Mucosa of stomach (tissue), 1 donor: ENCODE data around the gene COLEC11.
"Not testable (repeated sequence)": the region's sequence is repeated elsewhere in the genome, so short reads cannot be mapped to it uniquely, and the experiment has no call there.

ENCODE experiments used
- H3K27me3 ChIP-seq: one replicate; pipeline ENCODE4 v1.7.0; 2013; ENCODE audit warnings: mild to moderate bottlenecking, low read length; ENCODE audit not compliant: control insufficient read depth, insufficient read depth
- H3K36me3 ChIP-seq: one replicate; pipeline ENCODE4 v1.7.0; 2013; ENCODE audit warnings: low read length; ENCODE audit not compliant: control insufficient read depth, insufficient read depth
- H3K4me1 ChIP-seq: one replicate; pipeline ENCODE4 v1.7.0; 2013; ENCODE audit warnings: mild to moderate bottlenecking, low read length; ENCODE audit not compliant: control insufficient read depth, insufficient read depth
- H3K4me3 ChIP-seq: one replicate; pipeline ENCODE4 v1.7.0; 2013; ENCODE audit warnings: low read length
- H3K9ac ChIP-seq: one replicate; pipeline ENCODE4 v1.7.0; 2013; ENCODE audit warnings: mild to moderate bottlenecking, low read length, moderate library complexity
- H3K9me3 ChIP-seq: one replicate; pipeline ENCODE4 v1.7.0; 2013; ENCODE audit warnings: mild to moderate bottlenecking, low read length, moderate library complexity; ENCODE audit not compliant: control insufficient read depth
- donor health status: Pancreatic carcinoma.

COLEC11 gene

DNA sequence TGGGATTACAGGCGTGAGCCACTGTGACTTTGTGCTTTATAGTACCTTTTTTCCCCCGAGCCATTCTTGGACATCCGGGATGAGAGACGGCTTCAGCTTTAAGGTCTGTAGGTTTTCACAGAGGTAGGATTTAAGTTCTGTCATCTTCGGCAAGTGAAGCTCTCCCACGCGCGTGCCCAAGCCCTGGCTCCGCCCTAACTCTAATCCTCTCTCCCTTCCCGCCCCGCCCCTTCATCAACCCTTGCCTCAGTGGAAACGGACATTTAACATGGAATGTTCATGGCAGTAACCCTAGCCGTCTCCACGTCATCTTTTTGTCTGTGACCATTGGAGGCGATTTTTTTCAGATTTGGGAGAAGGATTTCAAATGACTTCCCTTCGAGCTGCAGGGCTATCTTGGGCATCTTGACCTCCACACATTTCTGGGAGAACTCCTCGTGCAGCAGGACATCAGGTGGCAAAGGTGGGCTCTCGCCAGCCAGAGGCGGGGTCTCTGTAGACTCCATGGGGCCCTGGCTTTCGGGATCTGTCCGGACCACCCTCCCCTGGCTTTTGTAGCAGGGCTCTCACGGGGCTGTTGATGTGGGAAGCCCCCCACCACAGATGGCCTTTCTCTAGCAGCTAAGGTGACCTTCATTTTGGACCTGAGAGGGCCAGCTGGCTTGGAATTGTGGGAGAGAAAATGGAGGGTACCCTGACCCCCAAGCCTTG is 6.8 kb downstream of the COLEC11 start:
- Histone ChIP-seq H3K9ac (no peak overlapping the region), H3K4me1 (no peaks in the 10 kb centered on the region), H3K4me3 (no peak overlapping the region), H3K9me3 (no peaks in the 10 kb centered on the region), H3K27me3 (no peaks in the 10 kb centered on the region), H3K36me3 (no peaks in the 10 kb centered on the region)

DNA sequence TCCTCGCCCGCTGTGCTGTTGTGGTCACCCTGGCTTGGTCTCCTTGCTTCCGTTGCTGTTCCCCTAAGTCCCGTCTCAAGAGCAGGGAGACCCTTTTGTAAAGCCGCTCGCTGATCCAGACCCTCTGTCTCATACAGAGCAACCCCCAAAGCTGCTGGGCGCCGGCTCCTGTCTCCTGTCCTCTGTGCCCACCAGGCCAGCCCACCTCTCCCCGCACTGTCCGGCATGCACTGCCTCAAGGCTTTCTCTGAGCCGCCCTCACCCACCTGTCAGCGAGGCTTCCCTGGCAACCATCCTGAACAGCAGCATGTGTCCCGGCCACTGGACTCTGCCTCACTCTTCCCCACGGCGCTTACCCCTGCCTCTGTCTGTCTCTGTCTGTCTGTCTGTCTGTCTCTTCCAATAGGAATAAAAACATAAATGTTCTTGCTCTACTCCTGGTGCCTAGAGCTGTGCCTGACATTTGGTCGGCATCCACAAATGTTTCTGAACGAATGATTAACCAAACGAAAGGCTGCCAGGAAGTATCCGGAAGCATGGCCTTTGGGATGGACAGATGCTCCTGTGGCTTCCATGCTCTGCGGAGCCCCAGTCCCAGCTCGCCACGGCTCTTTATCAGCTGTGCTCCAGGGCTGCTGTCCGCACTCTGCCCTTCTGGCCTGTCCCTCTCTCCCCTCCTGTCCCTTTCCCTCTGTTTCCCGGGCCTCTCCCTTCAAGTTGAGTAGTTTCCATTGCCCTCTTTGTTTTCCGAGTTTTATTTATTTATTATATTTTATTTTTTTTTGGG is 7.8 kb downstream of the COLEC11 start:
- Histone ChIP-seq H3K27me3 (no peaks in the 10 kb centered on the region), H3K9me3 (no peaks in the 10 kb centered on the region), H3K36me3 (no peaks in the 10 kb centered on the region), H3K4me3 (no peak overlapping the region), H3K4me1 (no peaks in the 10 kb centered on the region), H3K9ac (no peak overlapping the region)

DNA sequence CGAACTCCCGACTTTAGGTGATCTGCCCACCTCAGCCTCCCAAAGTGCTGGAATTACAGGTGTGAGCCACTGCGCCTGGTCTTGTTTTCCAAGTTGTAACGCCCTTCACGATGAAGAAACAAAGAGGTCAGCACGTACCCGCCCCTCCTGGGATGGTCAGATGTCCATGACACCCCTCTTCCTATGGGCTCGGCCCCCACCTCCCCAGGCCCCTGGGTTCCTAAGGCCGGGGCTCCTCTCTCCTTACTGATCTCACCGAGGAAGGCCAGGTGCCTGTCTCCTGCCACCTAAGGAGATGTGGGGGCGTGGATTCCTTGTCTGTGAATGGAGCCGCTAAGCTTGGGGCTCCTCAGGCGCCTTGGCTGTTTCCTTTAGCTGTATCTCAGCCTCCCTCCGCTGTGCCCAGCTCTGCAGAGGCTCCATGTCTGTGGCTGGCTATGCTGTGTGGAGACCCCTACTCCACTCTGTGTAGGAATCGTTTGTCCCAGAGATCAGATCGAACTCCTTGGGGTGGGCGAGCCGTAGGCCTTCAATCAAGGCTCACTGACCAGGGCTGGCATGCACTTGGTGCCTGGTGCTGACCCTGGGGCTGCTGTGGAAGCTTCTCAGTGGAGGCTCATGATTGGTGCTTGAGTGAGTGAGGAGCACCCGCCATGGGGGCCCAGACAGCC is 8.8 kb downstream of the COLEC11 start:
- no peak overlapping the region for H3K4me3 ChIP-seq
- no peaks in the 10 kb centered on the region for H3K9me3 ChIP-seq
- H3K36me3 ChIP-seq = no peaks in the 10 kb centered on the region
- H3K9ac ChIP-seq = no peak overlapping the region
- H3K4me1 ChIP-seq = no peaks in the 10 kb centered on the region
- no peaks in the 10 kb centered on the region for H3K27me3 ChIP-seq

DNA sequence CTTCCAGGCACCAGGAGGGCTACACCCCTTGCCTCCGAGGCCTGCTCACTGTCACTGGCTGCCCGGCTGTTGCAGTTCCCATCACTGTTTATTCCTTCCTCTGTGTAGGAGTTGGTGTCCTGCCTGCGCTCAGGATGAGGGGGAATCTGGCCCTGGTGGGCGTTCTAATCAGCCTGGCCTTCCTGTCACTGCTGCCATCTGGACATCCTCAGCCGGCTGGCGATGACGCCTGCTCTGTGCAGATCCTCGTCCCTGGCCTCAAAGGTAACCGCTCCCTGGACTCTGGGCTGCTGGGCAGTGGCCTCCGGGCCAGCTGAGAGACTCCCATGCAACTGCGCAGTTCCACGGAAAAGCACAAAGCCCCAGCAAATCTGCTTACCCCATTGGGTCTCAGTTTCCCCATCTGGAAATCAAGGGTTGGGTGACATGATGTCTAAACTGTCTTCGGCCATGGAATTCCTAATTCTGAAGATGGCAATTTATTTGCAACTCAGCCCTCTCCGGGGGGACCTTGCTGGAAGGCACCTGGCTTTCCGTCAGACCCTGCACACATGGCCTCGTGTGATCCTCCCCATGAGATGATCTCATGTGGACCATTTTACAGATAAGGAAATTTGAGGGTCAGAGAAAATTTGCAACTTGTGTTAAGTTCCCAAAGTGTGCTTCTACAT is 9.4 kb downstream of the COLEC11 start:
- Histone ChIP-seq H3K4me3 (no peak overlapping the region), H3K36me3 (no peaks in the 10 kb centered on the region), H3K27me3 (no peaks in the 10 kb centered on the region), H3K9ac (no peak overlapping the region), H3K4me1 (no peaks in the 10 kb centered on the region), H3K9me3 (no peaks in the 10 kb centered on the region)

DNA sequence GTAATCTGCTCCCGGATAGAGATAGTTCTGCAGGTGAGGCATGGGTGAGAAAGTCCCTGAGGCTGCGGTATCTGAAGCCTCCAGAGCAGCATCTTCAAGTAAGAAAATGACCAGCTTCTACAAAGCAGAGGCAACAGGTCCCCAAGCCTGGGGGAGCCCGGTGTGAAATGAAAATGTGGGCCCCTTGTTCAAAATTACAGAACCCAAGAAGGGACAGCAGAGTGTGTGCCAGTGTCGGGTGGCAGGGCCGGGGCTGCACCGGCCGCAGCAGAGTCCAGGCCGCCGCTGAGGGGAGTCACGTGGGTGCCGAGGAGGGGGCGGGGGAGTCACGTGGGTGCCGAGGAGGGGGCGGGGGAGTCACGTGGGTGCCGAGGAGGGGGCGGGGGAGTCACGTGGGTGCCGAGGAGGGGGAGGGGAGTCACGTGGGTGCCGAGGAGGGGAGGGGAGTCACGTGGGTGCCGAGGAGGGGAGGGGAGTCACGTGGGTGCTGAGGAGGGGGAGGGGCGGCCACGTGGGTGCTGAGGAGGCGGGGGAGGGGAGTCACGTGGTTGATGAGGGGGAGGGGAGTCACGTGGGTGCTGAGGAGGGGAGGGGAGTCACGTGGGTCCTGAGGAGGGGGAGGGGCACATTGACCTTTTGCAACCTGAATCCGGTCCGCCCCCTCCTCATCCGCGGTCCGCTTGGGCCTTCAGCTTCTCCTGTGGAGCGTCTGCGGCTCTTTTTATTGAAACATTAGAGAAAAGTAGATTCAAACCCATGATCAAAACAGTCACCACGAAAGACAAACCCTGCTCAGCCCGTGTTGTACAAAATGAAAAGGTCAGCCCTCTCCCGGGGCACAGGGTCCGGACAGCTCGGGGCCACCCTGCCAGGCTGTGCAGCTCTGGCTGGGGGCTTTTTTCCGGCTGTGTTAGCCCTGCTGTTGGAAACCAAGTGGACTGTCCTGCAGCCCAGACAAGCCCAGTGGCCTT is 10.4 kb downstream of the COLEC11 start:
- no peaks in the 10 kb centered on the region for H3K36me3 ChIP-seq
- no peak overlapping the region for H3K4me3 ChIP-seq
- H3K4me1 ChIP-seq = no peaks in the 10 kb centered on the region
- H3K27me3 ChIP-seq = no peaks in the 10 kb centered on the region
- H3K9ac ChIP-seq = no peak overlapping the region
- H3K9me3 ChIP-seq = no peaks in the 10 kb centered on the region

DNA sequence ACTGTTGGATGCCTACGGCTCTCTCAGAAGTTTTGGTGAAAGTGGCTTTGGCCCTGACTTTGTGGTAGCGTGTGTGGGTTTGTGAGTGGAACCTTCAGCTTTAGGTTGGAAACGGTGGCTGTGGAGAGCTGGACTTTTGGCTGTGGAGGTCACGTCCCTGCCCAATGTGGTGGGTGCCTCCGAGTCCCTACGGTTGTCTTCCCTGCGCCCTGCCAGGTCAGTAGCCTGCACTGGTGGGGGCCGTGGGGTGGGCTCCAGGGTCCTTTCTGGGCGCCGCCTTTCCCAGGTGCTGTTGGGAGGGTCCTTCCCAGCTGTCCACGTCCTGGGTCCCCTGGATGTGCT is 11.1 kb downstream of the COLEC11 start:
- H3K36me3 ChIP-seq = no peaks in the 10 kb centered on the region
- H3K9me3 ChIP-seq = no peaks in the 10 kb centered on the region
- H3K4me1 ChIP-seq = no peaks in the 10 kb centered on the region
- H3K4me3 ChIP-seq = no peak overlapping the region
- no peak overlapping the region for H3K9ac ChIP-seq
- no peaks in the 10 kb centered on the region for H3K27me3 ChIP-seq

DNA sequence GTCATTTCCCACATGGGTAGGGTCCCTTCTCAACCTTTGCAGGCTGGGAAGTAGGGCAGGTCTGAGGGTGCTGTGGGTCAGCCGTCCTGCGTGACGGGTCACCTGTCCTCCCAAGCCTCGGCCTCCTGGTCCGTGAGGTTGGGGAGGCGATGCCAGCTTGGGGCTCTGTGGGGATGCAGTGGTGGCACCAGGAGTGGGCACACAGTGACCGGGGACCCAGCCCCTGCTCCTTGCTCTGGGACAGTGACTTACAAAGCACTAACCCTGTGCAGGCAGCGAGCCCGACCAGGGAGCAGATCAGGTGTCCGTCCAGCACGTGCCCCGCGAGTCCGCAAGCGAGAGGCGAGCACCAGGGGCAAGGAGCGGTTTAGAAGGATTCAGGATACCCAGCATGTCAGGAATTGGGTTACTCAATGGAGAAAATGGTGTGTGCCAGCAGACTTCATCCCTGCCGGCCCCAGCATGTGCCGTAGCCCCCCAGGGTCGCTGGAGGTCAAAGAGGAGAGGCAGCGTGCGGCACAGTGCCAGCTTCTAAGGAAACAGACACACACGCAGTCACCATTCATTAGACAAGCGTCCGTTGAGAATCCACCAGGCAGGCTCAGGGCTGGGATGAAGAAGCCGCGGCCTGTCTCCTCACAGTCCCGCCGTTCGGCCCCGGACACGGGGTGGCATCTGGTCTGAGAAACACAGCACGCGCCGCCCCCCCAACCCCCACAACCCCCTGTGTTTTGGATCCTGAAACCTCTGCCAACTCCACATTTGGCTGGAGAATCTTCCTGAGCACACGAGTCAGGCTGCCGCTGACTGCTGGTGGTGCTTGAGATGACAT is 11.7 kb downstream of the COLEC11 start:
- Histone ChIP-seq H3K36me3 (no peaks in the 10 kb centered on the region), H3K4me3 (no peak overlapping the region), H3K4me1 (no peaks in the 10 kb centered on the region), H3K27me3 (no peaks in the 10 kb centered on the region), H3K9ac (no peak overlapping the region), H3K9me3 (no peaks in the 10 kb centered on the region)

DNA sequence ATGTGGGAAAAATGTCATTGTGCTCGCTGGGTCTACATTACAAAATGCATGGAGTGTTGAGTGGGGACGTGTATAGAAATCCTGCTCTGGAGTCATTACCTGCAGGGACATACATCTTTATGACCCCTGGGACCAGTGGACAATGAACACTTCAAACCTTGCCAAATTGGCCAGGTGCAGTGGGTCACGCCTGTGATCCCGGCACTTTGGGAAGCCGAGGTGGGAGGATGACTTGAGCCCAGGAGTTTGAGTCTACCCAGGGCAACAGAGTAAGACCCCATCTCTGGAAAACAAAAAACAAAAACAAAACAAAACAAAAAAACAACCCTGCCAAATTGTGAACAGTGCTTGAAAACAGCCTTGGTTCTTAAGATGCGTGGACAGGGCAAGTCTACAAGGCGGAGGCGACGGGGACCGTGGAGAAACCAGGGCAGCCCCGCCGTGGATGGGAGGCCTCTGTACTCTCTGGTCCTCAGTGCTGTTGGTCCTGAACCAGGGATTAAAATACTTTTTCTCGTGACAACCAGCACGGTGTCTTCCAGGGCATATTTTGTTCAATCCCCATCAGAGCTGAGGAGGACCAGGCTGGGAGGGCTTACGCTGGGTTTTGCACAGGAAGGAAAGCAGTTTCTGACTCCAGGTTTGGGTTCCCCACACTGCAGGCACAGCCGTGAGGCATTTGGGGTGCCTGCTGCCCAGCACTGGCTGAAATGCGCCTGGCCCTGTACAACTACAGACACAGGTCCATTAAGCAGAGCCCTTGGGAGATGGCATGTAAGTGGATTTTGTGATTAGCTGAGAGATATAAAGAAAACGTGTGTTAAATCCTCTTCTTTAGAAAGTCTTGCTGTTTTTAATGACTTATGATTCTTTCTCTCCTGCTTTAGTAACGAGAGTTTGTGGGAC is 13.7 kb downstream of the COLEC11 start:
- Histone ChIP-seq H3K4me1 (no peaks in the 10 kb centered on the region), H3K27me3 (no peaks in the 10 kb centered on the region), H3K9me3 (no peaks in the 10 kb centered on the region), H3K9ac (no peak overlapping the region), H3K4me3 (no peak overlapping the region), H3K36me3 (no peaks in the 10 kb centered on the region)

DNA sequence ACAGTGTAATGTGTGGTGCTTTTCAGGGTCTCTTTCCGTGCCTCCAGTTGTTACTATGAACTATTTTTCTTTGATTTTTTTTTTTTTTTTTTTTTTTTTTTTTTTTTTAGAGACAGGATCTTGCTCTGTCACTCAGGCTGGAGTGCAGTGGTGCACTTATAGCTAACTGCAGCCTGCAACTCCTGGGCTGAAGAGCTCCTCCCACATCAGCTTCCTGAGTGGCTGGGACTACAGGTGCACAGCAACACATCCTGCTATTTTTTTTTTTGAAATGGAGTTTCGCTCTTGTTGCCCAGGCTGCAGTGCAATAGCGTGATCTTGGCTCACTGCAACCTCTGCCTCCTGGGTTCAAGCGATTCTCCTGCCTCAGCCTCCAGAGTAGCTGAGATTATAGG is 14.4 kb downstream of the COLEC11 start:
- not testable (repeated sequence) for H3K9ac ChIP-seq, H3K4me1 ChIP-seq, H3K4me3 ChIP-seq, H3K27me3 ChIP-seq, H3K36me3 ChIP-seq, H3K9me3 ChIP-seq

DNA sequence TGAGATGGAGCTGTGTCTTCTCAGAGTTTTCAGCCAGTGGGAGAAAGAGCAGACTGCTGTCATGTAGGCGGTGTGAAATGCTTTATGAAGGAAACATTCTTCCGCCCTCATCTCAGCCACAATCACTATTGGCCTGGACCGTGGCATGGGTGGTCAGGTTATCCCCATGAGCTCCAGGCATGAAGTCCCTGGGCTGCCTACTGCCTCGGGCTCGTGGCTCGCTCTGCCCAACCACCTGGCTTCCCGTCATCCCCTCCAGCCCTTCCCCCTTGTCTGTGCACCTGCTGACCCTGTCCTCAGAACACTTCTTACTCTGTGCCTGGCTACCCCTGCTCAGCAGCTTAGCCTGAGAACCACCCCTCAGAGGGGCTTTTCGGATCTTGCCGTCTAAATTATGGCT is 15.5 kb downstream of the COLEC11 start:
- no peak overlapping the region for H3K4me3 ChIP-seq
- H3K36me3 ChIP-seq = no peaks in the 10 kb centered on the region
- H3K9ac ChIP-seq = no peak overlapping the region
- no peaks in the 10 kb centered on the region for H3K9me3 ChIP-seq
- H3K27me3 ChIP-seq = no peaks in the 10 kb centered on the region
- H3K4me1 ChIP-seq = no peaks in the 10 kb centered on the region
